HCT116 (cell line): ENCODE results near the gene CTXN1. TPM values are rescaled to one million over a fixed set of nuclear protein-coding genes. Genes with fewer than 3 reads are reported as not detected.

Experiments used
- ATAC-seq: fragments of 200-7000 bp; cut with Tn5 transposase; 2 replicates; pipeline ENCODE4 v1.9.1; 2020; ENCODE audit warnings: mild to moderate bottlenecking, moderate library complexity
- BruUV-seq: library from RNA; stranded (reverse); fragments of 400-500 nt; replicated peaks from 2 replicates; lab custom pipeline; 2021; lab: Mats Ljungman, UMichigan
- CTCF ChIA-PET: fragments of 300-600 bp; sonication (Branson Sonifier 250); formaldehyde crosslinking; loops from one replicate; lab custom pipeline; 2021; ENCODE audit warnings: antibody characterized with exemption; lab: Charles Lee
- POLR2A ChIA-PET: fragments of 300-600, 350-600 bp; sonication (Branson Sonifier 250); formaldehyde crosslinking; loops from one replicate; lab custom pipeline; 2021; ENCODE audit warnings: antibody characterized with exemption; lab: Charles Lee
- RAD21 ChIA-PET, 2 experiments: fragments of 300-600 bp; sonication (Branson Sonifier 250); formaldehyde crosslinking; loops; one replicate each; lab custom pipeline; 2023; ENCODE audit warnings: low total read pairs in 2 of 2; ENCODE audit not compliant: uncharacterized antibody in 2 of 2, unreplicated experiment in 2 of 2, low non-redundant PET in 1 of 2; lab: Charles Lee
- DNase-seq: peaks from one replicate; pipeline ENCODE4 v3.0.0-alpha.2; 2010; ENCODE audit warnings: low read depth, low spot score
- H2AFZ ChIP-seq: fragments of 200-600 bp; shearing (Covaris generic), sonication (generic); 2 replicates; pipeline ENCODE4 v1.6.1; 2017; ENCODE audit warnings: low read depth, mixed run types, mixed read lengths, antibody characterized with exemption, low read length; ENCODE audit not compliant: poor library complexity, severe bottlenecking
- H3K27ac ChIP-seq: 2 replicates; pipeline ENCODE4 v1.5.1; 2012; ENCODE audit warnings: low read depth, low read length
- H3K27me3 ChIP-seq: fragments of 200-600 bp; sonication (generic); 2 replicates; pipeline ENCODE4 v1.6.1; 2016; ENCODE audit warnings: mixed run types, low read length, mixed read lengths; ENCODE audit not compliant: insufficient read depth
- H3K36me3 ChIP-seq, 2 experiments: fragments of 200-500 bp in 1 of 2; fragments of 200-600 bp in 1 of 2; sonication (Bioruptor generic) in 1 of 2; sonication (generic) in 1 of 2; 2 replicates each; pipeline versions ENCODE4 v1.5.1 to v1.6.1; 2014 to 2016; ENCODE audit warnings: low read length in 2 of 2, inconsistent platforms in 1 of 2, mixed read lengths in 1 of 2, mixed run types in 1 of 2; ENCODE audit not compliant: insufficient read depth in 2 of 2, control insufficient read depth in 1 of 2
- H3K4me1 ChIP-seq, 2 experiments: fragments of 200-600 bp in 1 of 2; sonication (generic) in 1 of 2; 2 replicates each; pipeline versions ENCODE4 v1.5.1 to v1.6.1; 2012 to 2017; ENCODE audit warnings: low read length in 2 of 2, inconsistent platforms in 1 of 2, mild to moderate bottlenecking in 1 of 2, mixed read lengths in 1 of 2, mixed run types in 1 of 2, moderate library complexity in 1 of 2; ENCODE audit not compliant: insufficient read depth in 2 of 2, control insufficient read depth in 1 of 2
- H3K4me2 ChIP-seq: fragments of 200-600 bp; sonication (generic); 2 replicates; pipeline ENCODE4 v1.6.1; 2017; ENCODE audit warnings: mixed run types, low read length, mixed read lengths
- H3K4me3 ChIP-seq, 2 experiments: fragments of 200-600 bp in 1 of 2; sonication (generic) in 1 of 2; replicated peaks in 1 of 2; 2 replicates each; pipeline ENCODE4 v1.5.1; 2011 to 2016; ENCODE audit warnings: low read length in 2 of 2, control low read depth in 1 of 2, low read depth in 1 of 2, mild to moderate bottlenecking in 1 of 2, mixed read lengths in 1 of 2, mixed run types in 1 of 2
- H3K79me2 ChIP-seq: fragments of 200-600 bp; sonication (generic); 2 replicates; pipeline ENCODE4 v1.6.1; 2017; ENCODE audit warnings: mild to moderate bottlenecking, mixed run types, low read length, moderate library complexity, mixed read lengths; ENCODE audit not compliant: insufficient read depth
- H3K9ac ChIP-seq: fragments of 200-600 bp; sonication (generic); 2 replicates; pipeline ENCODE4 v1.6.1; 2016; ENCODE audit warnings: low read length, mixed read lengths
- H3K9me2 ChIP-seq: fragments of 200-600 bp; sonication (generic), shearing (Covaris generic); 2 replicates; pipeline ENCODE4 v1.6.1; 2017; ENCODE audit warnings: mixed run types, mild to moderate bottlenecking, moderate library complexity; ENCODE audit not compliant: insufficient read depth
- H3K9me3 ChIP-seq, 2 experiments: fragments of 200-500 bp in 1 of 2; fragments of 200-600 bp in 1 of 2; sonication (Bioruptor generic) in 1 of 2; sonication (generic) in 1 of 2; 2 replicates each; pipeline ENCODE4 v1.6.1; 2014 to 2017; ENCODE audit warnings: low read length in 2 of 2, mixed read lengths in 2 of 2, inconsistent platforms in 1 of 2, low read depth in 1 of 2, mild to moderate bottlenecking in 1 of 2, mixed run types in 1 of 2, moderate library complexity in 1 of 2; ENCODE audit not compliant: control insufficient read depth in 1 of 2, insufficient read depth in 1 of 2
- H4K20me1 ChIP-seq: fragments of 200-600 bp; sonication (generic), shearing (Covaris generic); 2 replicates; pipeline ENCODE4 v1.6.1; 2017; ENCODE audit warnings: mixed run types, mild to moderate bottlenecking, moderate library complexity; ENCODE audit not compliant: insufficient read depth
- ATF3 ChIP-seq: IDR thresholded peaks from 2 replicates; pipeline ENCODE4 v1.6.1; 2012
- CEBPB ChIP-seq: IDR thresholded peaks from 2 replicates; pipeline ENCODE4 v1.6.1; 2012; ENCODE audit warnings: low read depth
- ELF1 ChIP-seq: IDR thresholded peaks from 2 replicates; pipeline ENCODE4 v1.6.1; 2012; ENCODE audit warnings: low read depth, borderline replicate concordance
- EZH2phosphoT487 ChIP-seq: fragments of 200-600 bp; IDR thresholded peaks from 2 replicates; pipeline ENCODE4 v1.6.1; 2018; ENCODE audit warnings: antibody characterized with exemption, borderline replicate concordance
- FOSL1 ChIP-seq: IDR thresholded peaks from 2 replicates; pipeline ENCODE4 v1.6.1; 2012; ENCODE audit warnings: low read depth
- JUND ChIP-seq: IDR thresholded peaks from 2 replicates; pipeline ENCODE4 v1.6.1; 2012
- POLR2A ChIP-seq: IDR thresholded peaks from 2 replicates; pipeline ENCODE4 v1.7.0; 2011; ENCODE audit warnings: borderline replicate concordance; ENCODE audit not compliant: insufficient read depth, insufficient read length; ENCODE audit errors: extremely low read depth
- POLR2AphosphoS5 ChIP-seq: IDR thresholded peaks from 2 replicates; pipeline ENCODE4 v1.6.1; 2011; ENCODE audit warnings: mild to moderate bottlenecking, low read depth, low read length, moderate library complexity
- RAD21 ChIP-seq: IDR thresholded peaks from 2 replicates; pipeline ENCODE4 v1.6.1; 2012; ENCODE audit warnings: low read depth, mild to moderate bottlenecking
- SRF ChIP-seq: IDR thresholded peaks from 2 replicates; pipeline ENCODE4 v1.6.1; 2012; ENCODE audit warnings: low read depth
- ZFX ChIP-seq: fragments of 450-650 bp; IDR thresholded peaks from 2 replicates; pipeline ENCODE4 v1.6.1; 2017
- intact Hi-C: fragments of 100-400 bp; cut with micrococcal nuclease; formaldehyde crosslinking; loops from 2 replicates; pipeline ENCODE4 v1.10.0; 2022
- total RNA-seq: library from RNA; stranded (reverse); gene quantifications from one replicate; pipeline ENCODE4 v1.2.1, GENCODE V29; 2021; ENCODE audit not compliant: unreplicated experiment
- TF ChIP-seq, protein P1 (sequence below), 3 experiments: fragments of 200-600 bp in 1 of 3; sonication (generic) in 1 of 3; IDR thresholded peaks in 2 of 3; conservative IDR thresholded peaks in 1 of 3; 2 replicates each; pipeline ENCODE4 v1.5.1; 2012 to 2017; ENCODE audit warnings: low read depth in 2 of 3, low read length in 2 of 3, antibody characterized with exemption in 1 of 3, borderline replicate concordance in 1 of 3, control low read depth in 1 of 3, mild to moderate bottlenecking in 1 of 3, mixed read lengths in 1 of 3, mixed run types in 1 of 3, moderate library complexity in 1 of 3; ENCODE audit not compliant: insufficient read depth in 1 of 3
- TF ChIP-seq, protein P2 (sequence below): IDR thresholded peaks from 2 replicates; pipeline ENCODE4 v1.6.1; 2012; ENCODE audit warnings: low read depth

The CTXN1 gene
- total RNA-seq, 1 experiment from 2014 or later: 56.0 TPM

GRCh38 chr19:7926727-7927604 lies 1.0 kb upstream of the CTXN1 start:
- peak overlapping the region; percentile 49; the same call in 1 of the 2 replicates for H3K27ac ChIP-seq
- peak overlapping the region; percentile 46; the same call in 1 of the 2 replicates for H3K9ac ChIP-seq
- H3K79me2 ChIP-seq: no peaks in the 10 kb centered on the region
- H3K9me3 ChIP-seq: no peaks in the 10 kb centered on the region
- H4K20me1 ChIP-seq: no peaks in the 10 kb centered on the region
- H2AFZ ChIP-seq: no peak overlapping the region
- intact Hi-C loops: no loop called here
- H3K4me2 ChIP-seq: peak overlapping the region; percentile 90
- no peak overlapping the region for H3K4me3 ChIP-seq
- POLR2A ChIA-PET: interaction anchor here (1.3 kb wide), 1 partner anchor 17 kb away, joined by 4 read pairs; the partner anchor contains the start of gene TIMM44
- H3K27me3 ChIP-seq: no peaks in the 10 kb centered on the region
- H3K9me2 ChIP-seq: no peaks in the 10 kb centered on the region
- TF ChIP-seq, protein P1, sequence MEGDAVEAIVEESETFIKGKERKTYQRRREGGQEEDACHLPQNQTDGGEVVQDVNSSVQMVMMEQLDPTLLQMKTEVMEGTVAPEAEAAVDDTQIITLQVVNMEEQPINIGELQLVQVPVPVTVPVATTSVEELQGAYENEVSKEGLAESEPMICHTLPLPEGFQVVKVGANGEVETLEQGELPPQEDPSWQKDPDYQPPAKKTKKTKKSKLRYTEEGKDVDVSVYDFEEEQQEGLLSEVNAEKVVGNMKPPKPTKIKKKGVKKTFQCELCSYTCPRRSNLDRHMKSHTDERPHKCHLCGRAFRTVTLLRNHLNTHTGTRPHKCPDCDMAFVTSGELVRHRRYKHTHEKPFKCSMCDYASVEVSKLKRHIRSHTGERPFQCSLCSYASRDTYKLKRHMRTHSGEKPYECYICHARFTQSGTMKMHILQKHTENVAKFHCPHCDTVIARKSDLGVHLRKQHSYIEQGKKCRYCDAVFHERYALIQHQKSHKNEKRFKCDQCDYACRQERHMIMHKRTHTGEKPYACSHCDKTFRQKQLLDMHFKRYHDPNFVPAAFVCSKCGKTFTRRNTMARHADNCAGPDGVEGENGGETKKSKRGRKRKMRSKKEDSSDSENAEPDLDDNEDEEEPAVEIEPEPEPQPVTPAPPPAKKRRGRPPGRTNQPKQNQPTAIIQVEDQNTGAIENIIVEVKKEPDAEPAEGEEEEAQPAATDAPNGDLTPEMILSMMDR (IDR thresholded peaks at IDR 0.05 in 2 of 3, conservative IDR thresholded peaks at IDR 0.05 in 1 of 3; ENCODE audit: borderline replicate concordance in 1 of 3, insufficient read depth in 1 of 3, low read depth in 2 of 3, low read length in 2 of 3): no peak
- TF ChIP-seq SRF: no peak
- TF ChIP-seq EZH2phosphoT487: no peak
- TF ChIP-seq ZFX: no peak
- TF ChIP-seq JUND: no peak
- TF ChIP-seq FOSL1: no peak
- TF ChIP-seq ELF1: no peak
- TF ChIP-seq CEBPB: no peak
- TF ChIP-seq ATF3: no peak
- TF ChIP-seq POLR2A: no peak
- TF ChIP-seq POLR2AphosphoS5: no peak
- TF ChIP-seq RAD21: no peak
- TF ChIP-seq, protein P2, sequence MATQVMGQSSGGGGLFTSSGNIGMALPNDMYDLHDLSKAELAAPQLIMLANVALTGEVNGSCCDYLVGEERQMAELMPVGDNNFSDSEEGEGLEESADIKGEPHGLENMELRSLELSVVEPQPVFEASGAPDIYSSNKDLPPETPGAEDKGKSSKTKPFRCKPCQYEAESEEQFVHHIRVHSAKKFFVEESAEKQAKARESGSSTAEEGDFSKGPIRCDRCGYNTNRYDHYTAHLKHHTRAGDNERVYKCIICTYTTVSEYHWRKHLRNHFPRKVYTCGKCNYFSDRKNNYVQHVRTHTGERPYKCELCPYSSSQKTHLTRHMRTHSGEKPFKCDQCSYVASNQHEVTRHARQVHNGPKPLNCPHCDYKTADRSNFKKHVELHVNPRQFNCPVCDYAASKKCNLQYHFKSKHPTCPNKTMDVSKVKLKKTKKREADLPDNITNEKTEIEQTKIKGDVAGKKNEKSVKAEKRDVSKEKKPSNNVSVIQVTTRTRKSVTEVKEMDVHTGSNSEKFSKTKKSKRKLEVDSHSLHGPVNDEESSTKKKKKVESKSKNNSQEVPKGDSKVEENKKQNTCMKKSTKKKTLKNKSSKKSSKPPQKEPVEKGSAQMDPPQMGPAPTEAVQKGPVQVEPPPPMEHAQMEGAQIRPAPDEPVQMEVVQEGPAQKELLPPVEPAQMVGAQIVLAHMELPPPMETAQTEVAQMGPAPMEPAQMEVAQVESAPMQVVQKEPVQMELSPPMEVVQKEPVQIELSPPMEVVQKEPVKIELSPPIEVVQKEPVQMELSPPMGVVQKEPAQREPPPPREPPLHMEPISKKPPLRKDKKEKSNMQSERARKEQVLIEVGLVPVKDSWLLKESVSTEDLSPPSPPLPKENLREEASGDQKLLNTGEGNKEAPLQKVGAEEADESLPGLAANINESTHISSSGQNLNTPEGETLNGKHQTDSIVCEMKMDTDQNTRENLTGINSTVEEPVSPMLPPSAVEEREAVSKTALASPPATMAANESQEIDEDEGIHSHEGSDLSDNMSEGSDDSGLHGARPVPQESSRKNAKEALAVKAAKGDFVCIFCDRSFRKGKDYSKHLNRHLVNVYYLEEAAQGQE: no peak
- peaks cover 8 to 17% of the 10 kb centered on the region in 2 experiments for H3K36me3 ChIP-seq
- no TSS peak for BruUV-seq
- RAD21 ChIA-PET: no interaction called here
- no peak for ATAC-seq
- H3K4me1 ChIP-seq: peaks cover 22 to 52% of the 10 kb centered on the region in 2 experiments
- DNase-seq: no peak
- CTCF ChIA-PET: interaction anchor here (0.7 kb wide), 1 partner anchor 57 kb away, joined by 3 read pairs; no protein-coding TSS in a partner anchor
